HL-60 (cell line): ENCODE data around the gene FCRL3.

Experiments
- CTCF ChIP-seq: IDR thresholded peaks from one replicate; pipeline ENCODE4 v1.5.1; 2011; ENCODE audit warnings: low read length, control low read depth, inconsistent platforms; ENCODE audit not compliant: insufficient read depth
- GABPA ChIP-seq: IDR thresholded peaks from 2 replicates; pipeline ENCODE4 v1.6.1; 2012; ENCODE audit warnings: low read depth
- POLR2AphosphoS5 ChIP-seq: IDR thresholded peaks from 2 replicates; pipeline ENCODE4 v1.6.1; 2012; ENCODE audit warnings: low read depth
- REST ChIP-seq: IDR thresholded peaks from 2 replicates; pipeline ENCODE4 v1.6.1; 2012; ENCODE audit warnings: low read depth; ENCODE audit not compliant: insufficient replicate concordance
- SPI1 ChIP-seq: IDR thresholded peaks from 2 replicates; pipeline ENCODE4 v1.6.1; 2012; ENCODE audit warnings: low read depth, mild to moderate bottlenecking, borderline replicate concordance

DNA sequence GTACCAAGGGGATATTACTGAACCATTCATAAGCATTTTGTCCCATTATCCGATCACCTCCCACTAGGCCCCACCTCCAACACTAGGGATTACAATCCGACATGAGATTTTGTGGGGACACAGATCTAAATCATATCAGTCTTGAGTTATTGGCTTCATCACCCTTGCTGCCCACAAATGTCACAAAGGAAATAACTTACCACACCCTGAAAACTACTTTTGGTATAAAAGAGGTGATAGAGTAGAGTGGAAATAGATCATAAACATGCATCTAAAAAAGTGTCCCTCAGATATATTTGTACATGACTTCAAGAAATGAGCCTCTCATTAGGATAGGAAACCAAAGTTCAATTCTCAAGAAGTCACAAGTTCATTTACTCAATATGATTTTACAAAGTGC lies 22.6 kb upstream of the FCRL3 start:
- TF ChIP-seq CTCF (no peak), POLR2AphosphoS5 (no peak), REST (no peak), GABPA (no peak), SPI1 (no peak)
